Spleen (tissue), 7 donors: ENCODE results near the gene RHBDD1.

Experiments
- CTCF ChIP-seq, 11 experiments: fragments of 200-600 bp in 7 of 11; fragments of 450-650 bp in 4 of 11; sonication (generic) in 4 of 11; IDR thresholded peaks in 8 of 11; conservative IDR thresholded peaks in 3 of 11; 1 replicate in 7 of 11; 2 replicates in 4 of 11; pipeline versions ENCODE4 v1.4.0 to v1.8.0; 2016 to 2021; ENCODE audit warnings: antibody characterized with exemption in 11 of 11, inconsistent platforms in 4 of 11, mild to moderate bottlenecking in 1 of 11
- POLR2A ChIP-seq, 3 donors: fragments of 450-650 bp; IDR thresholded peaks; one replicate each; pipeline ENCODE4 v1.5.1; 2017; ENCODE audit warnings: antibody characterized with exemption in 3 of 3, mild to moderate bottlenecking in 1 of 3
- POLR2AphosphoS5 ChIP-seq, 3 donors: sonication (generic); formaldehyde crosslinking; IDR thresholded peaks; one replicate each; pipeline ENCODE4 v1.5.1; 2017; ENCODE audit warnings: antibody characterized with exemption in 3 of 3
- donor health status: DM: no; HTN: no; CAD: no; lungs with moderate emphysema.
- donor health status: DM: no; HTN: no; CAD: no.
- donor health status: DM: no; HTN: no; CAD: no.

- TF ChIP-seq CTCF (IDR thresholded peaks at IDR 0.05 in 8 of 11, conservative IDR thresholded peaks at IDR 0.05 in 3 of 11), result no peak
- no peak for TF ChIP-seq POLR2A (IDR thresholded peaks at IDR 0.05)
- TF ChIP-seq POLR2AphosphoS5 (IDR thresholded peaks at IDR 0.05), result no peak
Observed at GRCh38 chr2:226993171-226993570, 157.3 kb downstream of the RHBDD1 start.
